ENCODE measurements around the gene ZBTB20. TPM values are rescaled to one million over a fixed set of nuclear protein-coding genes. Genes with fewer than 3 reads are reported as not detected.

ZBTB20 gene
- total and polyA plus RNA-seq, 10 of the 15 experiments (the other 5 are each of a cell fraction or from before 2014, with no cell fraction given) = 0.20 to 5.5 (median 2.2) TPM

GRCh38 chr3:114362815-114363214 is 784.3 kb downstream of the ZBTB20 start:
- no peaks in the 10 kb centered on the region for H3K9me3 ChIP-seq (replicated peaks; ENCODE audit: control insufficient read depth, insufficient read depth, low read length)
- in situ Hi-C loops (cut with MboI) (no loop called here), intact Hi-C loops (cut with micrococcal nuclease; ENCODE audit: unreplicated experiment) (loop anchor here (5.0 kb wide), 1 partner anchor 211 kb away; no protein-coding TSS in a partner anchor)
- 81% methylated on average over 1 of the region's 1 CpG for WGBS (ENCODE audit: insufficient coverage, insufficient replicate concordance, low lambda C conversion rate, missing lambda C conversion rate)
- POLR2A ChIA-PET = no interaction called here
- H3K4me2 ChIP-seq (ENCODE audit: control insufficient read depth, insufficient read depth) = no peak overlapping the region
- H3K36me3 ChIP-seq (ENCODE audit: control insufficient read depth in 2 of 2, insufficient read depth in 2 of 2, low read length in 1 of 2) = no peaks in the 10 kb centered on the region
- FAIRE-seq (peak; percentile 72), ATAC-seq (peak; percentile 87), DNase-seq (ENCODE audit: low read depth, low spot score) (no peak)
- H3K27me3 ChIP-seq (replicated peaks in 1 of 2; ENCODE audit: control insufficient read depth in 2 of 2, insufficient read depth in 2 of 2, low read length in 1 of 2) = no peaks in the 10 kb centered on the region
- no peak overlapping the region for H3K27ac ChIP-seq (ENCODE audit: control insufficient read depth, insufficient read depth)
- CTCF ChIA-PET = interaction anchor here (0.6 to 5.5 kb wide), 23 partner anchors 8 to 626 kb away, joined by 3 to 55 read pairs (median 4); no protein-coding TSS in a partner anchor
- H2AFZ ChIP-seq (ENCODE audit: control insufficient read depth, low read depth, low read length) = no peak overlapping the region
- RAD21 ChIA-PET (ENCODE audit: unreplicated experiment) = interaction anchor here (0.9 to 4.7 kb wide), 3 partner anchors 37 to 149 kb away, joined by 3 to 23 read pairs (median 4); partner anchors contain the start of gene TIGIT
- no TSS peak for BruUV-seq (replicated peaks)
- TF ChIP-seq RAD21 (IDR thresholded peaks at IDR 0.05; ENCODE audit: insufficient read depth, low read depth, low read length) = peak; percentile 57
- peak; percentile 50 for TF ChIP-seq SMC3 (IDR thresholded peaks at IDR 0.05; ENCODE audit: borderline replicate concordance, low read length)
- no peak for TF ChIP-seq ZNF592 (IDR thresholded peaks at IDR 0.05)
- TF ChIP-seq CTCF (IDR thresholded peaks at IDR 0.05 in 2 of 3, conservative IDR thresholded peaks at IDR 0.05 in 1 of 3; ENCODE audit: control insufficient read depth in 2 of 3, extremely low read depth in 1 of 3, insufficient read depth in 1 of 3, low read depth in 3 of 3, low read length in 3 of 3) = peak in 2 of 3 experiments; percentile 37 to 51; a peak in 4 of 6 replicates
- no peaks in the 10 kb centered on the region for H3K4me1 ChIP-seq (ENCODE audit: control insufficient read depth, insufficient read depth, low read length)
- H4K20me1 ChIP-seq (ENCODE audit: control insufficient read depth, insufficient read depth) = no peaks in the 10 kb centered on the region
- H3K79me2 ChIP-seq (ENCODE audit: control insufficient read depth, insufficient read depth, low read length) = no peaks in the 10 kb centered on the region
- no peak overlapping the region for H3K9ac ChIP-seq (ENCODE audit: control insufficient read depth, insufficient read depth, low read length)
- H3K4me3 ChIP-seq = no peak overlapping the region
- SMC1A ChIA-PET (ENCODE audit: uncharacterized antibody, unreplicated experiment) = interaction anchor here (0.6 to 3.2 kb wide), 14 partner anchors 10 to 94 kb away, joined by 3 to 22 read pairs (median 4); no protein-coding TSS in a partner anchor
